OCI-LY7 (cell line): ENCODE results near the gene SPO11.

Source experiments
- CTCF ChIP-seq: fragments of 200-600 bp; sonication (generic); conservative IDR thresholded peaks from 2 replicates; pipeline ENCODE4 v1.5.1; 2014; ENCODE audit warnings: mild to moderate bottlenecking, antibody characterized with exemption, low read length, moderate library complexity, mixed read lengths
- EZH2phosphoT487 ChIP-seq: fragments of 200-600 bp; sonication (generic); IDR thresholded peaks from 2 replicates; pipeline ENCODE4 v1.6.1; 2018; ENCODE audit warnings: low read depth, borderline replicate concordance, mild to moderate bottlenecking, mixed run types, antibody characterized with exemption, low read length, moderate library complexity, mixed read lengths

- no peak for TF ChIP-seq CTCF
- TF ChIP-seq EZH2phosphoT487: no peak
Measured at GRCh38 chr20:57308451-57309271, 20.9 kb upstream of the SPO11 start.
